Measurements from ENCODE around the gene STARD4. TPM values are rescaled to one million over a fixed set of nuclear protein-coding genes. Genes with fewer than 3 reads are reported as not detected.
A peak's percentile ranks its signal among the peaks of the same experiment; 100 is the strongest.

The STARD4 gene
- total and polyA plus RNA-seq, 2 of the 13 experiments (the other 11 are each of a cell fraction or from before 2014, with no cell fraction given), result 27.4 to 66.9 TPM

GRCh38 chr5:111512375-111513130 lies at the start of gene STARD4 (continued):
- no peak for TF ChIP-seq SETDB1 (CRISPR knock-in tag; IDR thresholded peaks at IDR 0.05; ENCODE audit: borderline replicate concordance)
- TF ChIP-seq ZNF746 (CRISPR knock-in tag; IDR thresholded peaks at IDR 0.05), result no peak
- peak; percentile 79; the same call in 1 of the 2 replicates for TF ChIP-seq ZNF503 (CRISPR knock-in tag; IDR thresholded peaks at IDR 0.05)
- peak; percentile 48; the same call in 1 of the 2 replicates for TF ChIP-seq ELF3 (CRISPR knock-in tag; IDR thresholded peaks at IDR 0.05)
- peak; percentile 77; the same call in 1 of the 2 replicates for TF ChIP-seq ZNF280B (CRISPR knock-in tag; IDR thresholded peaks at IDR 0.05; ENCODE audit: borderline replicate concordance)
- TF ChIP-seq ZMYM2 (CRISPR knock-in tag; IDR thresholded peaks at IDR 0.05), result peak; percentile 73; the same call in 1 of the 2 replicates
- peak; percentile 91; the same call in 1 of the 2 replicates for TF ChIP-seq KLF9 (CRISPR knock-in tag; IDR thresholded peaks at IDR 0.05; ENCODE audit: low read depth)
- peak; percentile 88 for TF ChIP-seq HOXA5 (CRISPR knock-in tag; IDR thresholded peaks at IDR 0.05)
- TF ChIP-seq BRCA1 (CRISPR knock-in tag; IDR thresholded peaks at IDR 0.05), result peak; percentile 95; the same call in 1 of the 2 replicates
- TF ChIP-seq GATAD2A (CRISPR knock-in tag; IDR thresholded peaks at IDR 0.05), result 0 out of 2 replicates have a peak, but pooled peaks have one; percentile 46
- TF ChIP-seq PRDM4 (CRISPR knock-in tag; IDR thresholded peaks at IDR 0.05; ENCODE audit: borderline replicate concordance), result no peak
- peak; percentile 78; the same call in 1 of the 2 replicates for TF ChIP-seq ZFP82 (CRISPR knock-in tag; IDR thresholded peaks at IDR 0.05; ENCODE audit: borderline replicate concordance)
- TF ChIP-seq ZNF101 (CRISPR knock-in tag; IDR thresholded peaks at IDR 0.05; ENCODE audit: borderline replicate concordance, low read depth), result no peak
- TF ChIP-seq ZNF207 (IDR thresholded peaks at IDR 0.05; ENCODE audit: borderline replicate concordance), result no peak
- peak; percentile 85; the same call in 1 of the 2 replicates for TF ChIP-seq GATA4 (IDR thresholded peaks at IDR 0.05; ENCODE audit: borderline replicate concordance, low read depth)
- TF ChIP-seq DRAP1 (CRISPR knock-in tag; IDR thresholded peaks at IDR 0.05), result peak; percentile 94
- TF ChIP-seq ONECUT2 (CRISPR knock-in tag; IDR thresholded peaks at IDR 0.05), result peak; percentile 20; the same call in 1 of the 2 replicates
- no peak for TF ChIP-seq CSRNP2 (CRISPR knock-in tag; conservative IDR thresholded peaks at IDR 0.05; ENCODE audit: low read depth)
- TF ChIP-seq ZNF136 (CRISPR knock-in tag; IDR thresholded peaks at IDR 0.05; ENCODE audit: low read depth), result 0 out of 2 replicates have a peak, but pooled peaks have one; percentile 62
- peak; percentile 75 for TF ChIP-seq IRF2 (CRISPR knock-in tag; IDR thresholded peaks at IDR 0.05)
- TF ChIP-seq ZNF580 (CRISPR knock-in tag; IDR thresholded peaks at IDR 0.05; ENCODE audit: borderline replicate concordance, low read depth), result peak; percentile 69
